Measurements from ENCODE around the gene GNE. TPM values are rescaled to one million over a fixed set of nuclear protein-coding genes. Genes with fewer than 3 reads are reported as not detected.
A peak's percentile ranks its signal among the peaks of the same experiment; 100 is the strongest.
"Not testable (repeated sequence)": the region's sequence is repeated elsewhere in the genome, so short reads cannot be mapped to it uniquely, and the experiment has no call there.

The GNE gene
- total and polyA plus RNA-seq, 4 donors = 5.1 to 18.4 (median 13.7) TPM

- no peak overlapping the region for H3K4me3 ChIP-seq
- TF ChIP-seq CTCF (IDR thresholded peaks at IDR 0.05; ENCODE audit: control extremely low read depth, extremely low read depth) = no peak
- no peak overlapping the region for H3K9ac ChIP-seq (ENCODE audit: insufficient read depth in 1 of 2, low read length in 2 of 2)
- H3K27me3 ChIP-seq (ENCODE audit: control insufficient read depth in 3 of 3, insufficient read depth in 3 of 3, low read length in 2 of 3) = peaks cover 0 to 6% (median 0%) of the 10 kb centered on the region in 3 donors
- H3K4me1 ChIP-seq (ENCODE audit: control insufficient read depth in 5 of 5, insufficient read depth in 5 of 5, low read length in 5 of 5) = peaks cover 3 to 15% (median 13%) of the 10 kb centered on the region in 5 donors
- no peak overlapping the region for H3K27ac ChIP-seq (ENCODE audit: low read depth in 1 of 2, low read length in 1 of 2)
- no peak for ATAC-seq (ENCODE audit: insufficient read depth, low FRiP score)
- H3K36me3 ChIP-seq (ENCODE audit: control insufficient read depth in 4 of 4, insufficient read depth in 4 of 4, low read length in 4 of 4) = no peaks in the 10 kb centered on the region
- no peak for DNase-seq
- no peaks in the 10 kb centered on the region for H3K9me3 ChIP-seq (ENCODE audit: control insufficient read depth in 4 of 4, insufficient read depth in 3 of 4, low read length in 3 of 4)
Measured at GRCh38 chr9:36187414-36187813, 70.8 kb downstream of the GNE start.

- H3K36me3 ChIP-seq (ENCODE audit: control insufficient read depth in 4 of 4, insufficient read depth in 4 of 4, low read length in 4 of 4); ATAC-seq (ENCODE audit: insufficient read depth, low FRiP score); H3K27me3 ChIP-seq (ENCODE audit: control insufficient read depth in 3 of 3, insufficient read depth in 3 of 3, low read length in 2 of 3); H3K4me1 ChIP-seq (ENCODE audit: control insufficient read depth in 5 of 5, insufficient read depth in 5 of 5, low read length in 5 of 5); H3K4me3 ChIP-seq; DNase-seq; H3K9me3 ChIP-seq (ENCODE audit: control insufficient read depth in 4 of 4, insufficient read depth in 3 of 4, low read length in 3 of 4); H3K27ac ChIP-seq (ENCODE audit: low read depth in 1 of 2, low read length in 1 of 2); H3K9ac ChIP-seq (ENCODE audit: insufficient read depth in 1 of 2, low read length in 2 of 2): not testable (repeated sequence)
- 92 to 93% methylated on average over 6 of the region's 6 CpGs for WGBS, 2 donors
Measured at GRCh38 chr9:36180243-36180642, 78.0 kb downstream of the GNE start.

GRCh38 chr9:36177571-36177970, 80.7 kb downstream of the GNE start:
- Histone ChIP-seq H3K4me1 (ENCODE audit: control insufficient read depth in 5 of 5, insufficient read depth in 5 of 5, low read length in 5 of 5) (no peaks in the 10 kb centered on the region), H3K27ac (ENCODE audit: low read depth in 1 of 2, low read length in 1 of 2) (no peak overlapping the region), H3K4me3 (no peak overlapping the region), H3K36me3 (ENCODE audit: control insufficient read depth in 4 of 4, insufficient read depth in 4 of 4, low read length in 4 of 4) (no peaks in the 10 kb centered on the region), H3K9ac (ENCODE audit: insufficient read depth in 1 of 2, low read length in 2 of 2) (no peak overlapping the region), H3K9me3 (ENCODE audit: control insufficient read depth in 4 of 4, insufficient read depth in 3 of 4, low read length in 3 of 4) (no peaks in the 10 kb centered on the region), H3K27me3 (ENCODE audit: control insufficient read depth in 3 of 3, insufficient read depth in 3 of 3, low read length in 2 of 3) (no peaks in the 10 kb centered on the region)
- TF ChIP-seq CTCF (IDR thresholded peaks at IDR 0.05; ENCODE audit: control extremely low read depth, extremely low read depth) = no peak
- 81 to 88% methylated on average over 4 of the region's 4 CpGs for WGBS, 2 donors
- no peak for ATAC-seq (ENCODE audit: insufficient read depth, low FRiP score)
- peak in 2 of 3 donors; percentile 34 to 73 for DNase-seq

GRCh38 chr9:36176496-36176895, 81.8 kb downstream of the GNE start:
- H3K4me1 ChIP-seq (ENCODE audit: control insufficient read depth in 5 of 5, insufficient read depth in 5 of 5, low read length in 5 of 5); DNase-seq; H3K9me3 ChIP-seq (ENCODE audit: control insufficient read depth in 4 of 4, insufficient read depth in 3 of 4, low read length in 3 of 4); H3K9ac ChIP-seq (ENCODE audit: insufficient read depth in 1 of 2, low read length in 2 of 2); ATAC-seq (ENCODE audit: insufficient read depth, low FRiP score); H3K27ac ChIP-seq (ENCODE audit: low read depth in 1 of 2, low read length in 1 of 2); H3K4me3 ChIP-seq; H3K36me3 ChIP-seq (ENCODE audit: control insufficient read depth in 4 of 4, insufficient read depth in 4 of 4, low read length in 4 of 4); H3K27me3 ChIP-seq (ENCODE audit: control insufficient read depth in 3 of 3, insufficient read depth in 3 of 3, low read length in 2 of 3): not testable (repeated sequence)
- WGBS, 2 donors = 95 to 97% methylated on average over 10 of the region's 10 CpGs

GRCh38 chr9:36175209-36175608, 83.0 kb downstream of the GNE start:
- H3K9ac ChIP-seq (ENCODE audit: insufficient read depth in 1 of 2, low read length in 2 of 2); H3K27me3 ChIP-seq (ENCODE audit: control insufficient read depth in 3 of 3, insufficient read depth in 3 of 3, low read length in 2 of 3); H3K27ac ChIP-seq (ENCODE audit: low read depth in 1 of 2, low read length in 1 of 2); ATAC-seq (ENCODE audit: insufficient read depth, low FRiP score); DNase-seq; H3K36me3 ChIP-seq (ENCODE audit: control insufficient read depth in 4 of 4, insufficient read depth in 4 of 4, low read length in 4 of 4); H3K4me1 ChIP-seq (ENCODE audit: control insufficient read depth in 5 of 5, insufficient read depth in 5 of 5, low read length in 5 of 5); H3K9me3 ChIP-seq (ENCODE audit: control insufficient read depth in 4 of 4, insufficient read depth in 3 of 4, low read length in 3 of 4); H3K4me3 ChIP-seq: not testable (repeated sequence)
- WGBS, 2 donors = 87 to 94% methylated on average over 3 of the region's 3 CpGs
